IPS-20b (cell line): ENCODE measurements around the gene KRTAP1-1.
"Not testable (repeated sequence)": the region's sequence is repeated elsewhere in the genome, so short reads cannot be mapped to it uniquely, and the experiment has no call there.

Source experiments
- H3K27ac ChIP-seq: one replicate; pipeline ENCODE4 v1.5.1; 2013; ENCODE audit warnings: low read length
- H3K27me3 ChIP-seq: 2 replicates; pipeline ENCODE4 v1.6.1; 2013; ENCODE audit warnings: mild to moderate bottlenecking, low read length, inconsistent platforms; ENCODE audit not compliant: insufficient read depth
- H3K36me3 ChIP-seq: 2 replicates; pipeline ENCODE4 v1.6.1; 2013; ENCODE audit warnings: low read depth, mild to moderate bottlenecking, inconsistent platforms, low read length, moderate library complexity; ENCODE audit not compliant: insufficient read depth
- H3K4me1 ChIP-seq: 2 replicates; pipeline ENCODE4 v1.6.1; 2013; ENCODE audit warnings: mild to moderate bottlenecking, control low read depth, inconsistent platforms, low read length, moderate library complexity; ENCODE audit not compliant: insufficient read depth
- H3K4me3 ChIP-seq: 2 replicates; pipeline ENCODE4 v1.5.1; 2013; ENCODE audit warnings: mild to moderate bottlenecking, low read length, inconsistent platforms
- H3K9ac ChIP-seq: 2 replicates; pipeline ENCODE4 v1.6.1; 2013; ENCODE audit warnings: low read depth, mild to moderate bottlenecking, inconsistent platforms, low read length, moderate library complexity
- H3K9me3 ChIP-seq: 2 replicates; pipeline ENCODE4 v1.6.1; 2013; ENCODE audit warnings: mild to moderate bottlenecking, low read depth, low read length, inconsistent platforms; ENCODE audit not compliant: insufficient read depth

Gene KRTAP1-1

DNA sequence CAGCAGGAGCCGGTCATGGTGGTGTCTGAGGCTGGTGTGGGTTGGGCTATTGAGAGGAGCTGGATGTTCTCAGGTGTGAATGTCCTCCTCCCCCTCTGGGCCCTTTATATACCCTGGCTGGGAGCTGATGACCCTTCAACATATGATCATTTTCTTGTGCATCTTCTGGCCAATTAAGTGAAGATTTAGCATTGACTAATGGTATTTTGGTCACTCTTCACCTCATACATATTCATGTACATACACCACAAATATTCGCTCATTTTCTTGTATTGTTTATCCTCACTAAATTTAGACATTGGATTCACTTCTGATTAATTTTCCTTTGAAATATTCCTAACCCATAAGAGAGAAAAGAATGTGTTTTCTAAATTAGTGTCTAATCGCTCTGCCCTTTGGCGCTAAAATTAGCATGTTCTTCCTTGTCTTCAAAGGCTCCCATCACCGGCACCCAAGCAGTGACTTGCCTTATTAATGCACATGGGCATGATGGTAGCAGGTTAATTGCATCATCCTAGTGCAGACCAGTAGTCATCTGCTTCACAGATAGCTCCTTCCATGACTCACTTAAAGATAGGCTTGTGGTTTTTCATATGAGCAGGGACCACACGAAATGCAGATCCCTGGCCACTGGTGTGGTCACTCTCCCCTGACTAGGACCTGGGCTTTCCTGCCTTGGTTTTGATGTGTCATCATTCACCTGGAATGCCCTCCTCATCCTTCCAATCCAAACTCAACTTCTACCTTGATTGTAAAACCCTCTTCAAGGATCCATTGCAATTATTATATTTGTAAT is 24.8 kb upstream of the KRTAP1-1 start, which contains the start of gene KRTAP2-4:
TSS of gene KRTAP2-4 (minus strand) at position 51 of the 796 bp plus-strand sequence. CDS start at position 17, 34 bp downstream.
- Histone ChIP-seq H3K9ac (no peak within 1 kb of the TSS), H3K27ac (no peak within 1 kb of the TSS), H3K4me1 (no peaks in the 10 kb centered on the region), H3K9me3 (no peaks in the 10 kb centered on the region), H3K4me3 (no peak within 1 kb of the TSS), H3K36me3 (no peaks in the 10 kb centered on the region), H3K27me3 (no peaks in the 10 kb centered on the region)

DNA sequence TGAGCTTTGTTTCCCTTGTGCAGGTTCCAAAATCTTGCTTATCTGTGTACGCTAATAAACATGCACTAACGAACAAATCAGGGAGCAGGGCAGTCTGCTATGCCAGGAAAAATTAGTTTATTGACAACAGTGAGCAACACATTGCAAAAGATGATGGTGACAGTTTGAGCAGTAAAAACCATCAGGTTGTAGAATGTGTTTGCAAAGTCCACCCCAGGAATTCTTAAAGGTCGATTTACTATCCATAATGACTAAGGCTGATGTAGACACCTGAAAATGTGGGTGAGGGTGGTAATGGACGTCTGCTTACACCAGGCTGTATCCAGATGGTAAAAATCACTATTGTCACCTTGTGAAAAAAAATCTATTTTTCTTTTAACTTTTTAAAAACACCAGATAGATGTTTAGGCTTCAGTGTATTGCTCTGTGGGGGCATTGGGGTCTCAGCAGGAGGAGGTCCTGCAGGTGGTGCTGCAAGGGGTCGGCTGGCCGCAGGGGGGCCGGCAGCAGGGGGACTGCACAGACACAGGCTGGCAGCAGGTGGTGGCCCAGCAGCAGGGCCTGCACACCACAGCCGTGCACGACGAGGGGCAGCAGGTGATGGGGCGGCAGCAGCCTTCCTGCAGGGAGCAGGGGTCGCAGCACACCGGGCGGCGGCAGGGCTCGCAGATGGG is 23.9 kb upstream of the KRTAP1-1 start:
- H3K9me3 ChIP-seq, H3K27me3 ChIP-seq, H3K36me3 ChIP-seq, H3K4me1 ChIP-seq, H3K9ac ChIP-seq, H3K27ac ChIP-seq, H3K4me3 ChIP-seq: not testable (repeated sequence)

- Histone ChIP-seq H3K9me3 (no peaks in the 10 kb centered on the region), H3K9ac (no peak overlapping the region), H3K27me3 (no peaks in the 10 kb centered on the region), H3K4me1 (no peaks in the 10 kb centered on the region), H3K4me3 (no peak overlapping the region), H3K36me3 (no peaks in the 10 kb centered on the region), H3K27ac (no peak overlapping the region)
Measured at GRCh38 chr17:41064301-41064700, 23.1 kb upstream of the KRTAP1-1 start.

DNA sequence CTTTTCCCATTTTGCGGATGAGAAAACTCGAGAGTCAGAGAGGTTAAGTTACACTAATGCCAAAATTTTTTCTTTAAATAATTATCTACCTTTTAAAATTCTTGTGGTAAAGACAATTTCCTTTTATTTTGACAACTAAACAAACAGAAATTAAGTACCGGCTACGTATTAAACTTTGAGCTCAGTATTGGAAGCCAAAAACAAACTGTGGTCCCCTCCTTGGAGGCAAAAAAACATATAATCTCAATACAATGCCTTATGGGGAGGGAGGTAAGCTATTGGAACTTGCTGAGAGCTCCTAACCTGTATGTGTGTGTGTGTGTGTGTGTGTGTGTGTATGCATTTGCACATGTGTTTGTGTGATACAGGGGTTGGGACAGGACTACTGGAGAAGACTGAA is 22.2 kb upstream of the KRTAP1-1 start:
- H3K9ac ChIP-seq = no peak overlapping the region
- H3K27me3 ChIP-seq = no peaks in the 10 kb centered on the region
- H3K27ac ChIP-seq = no peak overlapping the region
- H3K4me1 ChIP-seq = no peaks in the 10 kb centered on the region
- no peaks in the 10 kb centered on the region for H3K36me3 ChIP-seq
- no peaks in the 10 kb centered on the region for H3K9me3 ChIP-seq
- no peak overlapping the region for H3K4me3 ChIP-seq

- H3K9ac ChIP-seq = no peak overlapping the region
- H3K4me1 ChIP-seq = no peaks in the 10 kb centered on the region
- H3K27me3 ChIP-seq = no peaks in the 10 kb centered on the region
- H3K36me3 ChIP-seq = no peaks in the 10 kb centered on the region
- H3K4me3 ChIP-seq = no peak overlapping the region
- H3K27ac ChIP-seq = no peak overlapping the region
- H3K9me3 ChIP-seq = no peaks in the 10 kb centered on the region
Measured at GRCh38 chr17:41061964-41062363, 20.7 kb upstream of the KRTAP1-1 start.

GRCh38 chr17:41060052-41060604 is 18.9 kb upstream of the KRTAP1-1 start, which contains the start of gene KRTAP2-3:
KRTAP2-3 (minus strand) TSS chr17:41060114; CDS start chr17:41060050, 64 bp downstream.
- Histone ChIP-seq H3K36me3 (no peaks in the 10 kb centered on the region), H3K9me3 (no peaks in the 10 kb centered on the region), H3K4me1 (no peaks in the 10 kb centered on the region), H3K27ac (no peak within 1 kb of the TSS), H3K4me3 (no peak within 1 kb of the TSS), H3K9ac (no peak within 1 kb of the TSS), H3K27me3 (no peaks in the 10 kb centered on the region)

- H3K9ac ChIP-seq, H3K27ac ChIP-seq, H3K4me1 ChIP-seq, H3K9me3 ChIP-seq, H3K27me3 ChIP-seq, H3K36me3 ChIP-seq, H3K4me3 ChIP-seq: not testable (repeated sequence)
Measured at GRCh38 chr17:41059276-41060051, 18.2 kb upstream of the KRTAP1-1 start.

DNA sequence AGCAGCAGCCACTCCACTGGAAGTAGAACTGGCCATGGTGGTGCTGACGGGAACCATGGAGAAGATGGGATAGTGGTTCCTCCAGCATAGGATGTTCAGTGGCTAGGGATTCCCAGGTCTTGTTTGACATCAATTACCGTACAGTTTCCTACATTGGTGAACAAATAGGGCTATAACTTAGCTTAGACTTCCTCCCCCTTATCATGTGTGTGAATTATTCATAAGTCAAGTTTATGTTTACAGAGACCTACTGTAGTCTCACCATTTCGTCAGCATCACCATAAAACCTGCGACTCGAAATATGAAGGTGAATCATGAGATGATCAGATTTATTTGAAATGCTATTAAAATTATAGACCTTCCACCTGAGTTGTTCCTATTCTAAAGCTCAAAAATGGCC is 17.5 kb upstream of the KRTAP1-1 start:
- Histone ChIP-seq H3K36me3 (no peaks in the 10 kb centered on the region), H3K4me1 (no peaks in the 10 kb centered on the region), H3K9ac (no peak overlapping the region), H3K4me3 (no peak overlapping the region), H3K27me3 (no peaks in the 10 kb centered on the region), H3K27ac (no peak overlapping the region), H3K9me3 (no peaks in the 10 kb centered on the region)

DNA sequence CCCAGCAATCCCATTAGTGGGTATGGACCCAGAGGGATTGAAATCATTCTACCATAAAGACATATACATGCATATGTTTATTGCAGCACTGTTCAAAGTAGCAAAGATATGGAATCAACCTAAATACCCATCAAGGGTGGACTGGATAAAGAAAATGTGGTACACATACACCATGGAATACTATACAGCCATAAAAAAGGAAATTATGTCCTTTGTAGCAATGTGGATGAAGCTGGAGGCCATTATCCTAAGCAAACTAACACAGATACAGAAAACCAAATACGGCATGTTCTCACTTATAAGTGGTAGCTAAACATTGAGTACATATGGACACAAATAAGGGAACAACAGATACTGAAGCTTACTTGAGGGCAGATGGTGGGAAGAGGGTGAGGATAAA is 16.3 kb upstream of the KRTAP1-1 start:
- H3K9me3 ChIP-seq = no peaks in the 10 kb centered on the region
- H3K4me1 ChIP-seq = no peaks in the 10 kb centered on the region
- no peaks in the 10 kb centered on the region for H3K27me3 ChIP-seq
- H3K36me3 ChIP-seq = no peaks in the 10 kb centered on the region
- H3K4me3 ChIP-seq = no peak overlapping the region
- no peak overlapping the region for H3K27ac ChIP-seq
- H3K9ac ChIP-seq = no peak overlapping the region

- H3K9me3 ChIP-seq, H3K4me1 ChIP-seq, H3K4me3 ChIP-seq, H3K27ac ChIP-seq, H3K9ac ChIP-seq, H3K27me3 ChIP-seq, H3K36me3 ChIP-seq: not testable (repeated sequence)
Measured at GRCh38 chr17:41055130-41055529, 13.9 kb upstream of the KRTAP1-1 start, which contains the start of gene KRTAP2-2. KRTAP2-2 (minus strand) TSS chr17:41055230; CDS start chr17:41055211, 19 bp downstream.

- H3K4me1 ChIP-seq, H3K27ac ChIP-seq, H3K27me3 ChIP-seq, H3K9me3 ChIP-seq, H3K9ac ChIP-seq, H3K36me3 ChIP-seq, H3K4me3 ChIP-seq: not testable (repeated sequence)
Measured at GRCh38 chr17:41054556-41054955, 13.3 kb upstream of the KRTAP1-1 start.
